K562 (cell line): ENCODE measurements around the gene MAN1A1. TPM values are rescaled to one million over a fixed set of nuclear protein-coding genes. Genes with fewer than 3 reads are reported as not detected.

ENCODE experiments used
- CBX8 ChIP-seq: fragments of 200-600 bp; sonication (generic); IDR thresholded peaks from 2 replicates; pipeline ENCODE4 v1.6.1; 2012; ENCODE audit warnings: borderline replicate concordance, mixed run types, low read depth, mild to moderate bottlenecking, moderate library complexity, mixed read lengths, low read length, control low read depth, inconsistent platforms; ENCODE audit not compliant: poor library complexity, severe bottlenecking; ENCODE audit errors: extremely low read depth
- DPF2 ChIP-seq: fragments of 450-650 bp; IDR thresholded peaks from 2 replicates; pipeline ENCODE4 v1.6.1; 2016
- JUND ChIP-seq, 2 experiments: IDR thresholded peaks; 2 replicates in 1 of 2; 3 replicates in 1 of 2; pipeline ENCODE4 v1.6.1; 2011; ENCODE audit warnings: borderline replicate concordance in 2 of 2, low read depth in 2 of 2, low read length in 2 of 2, improper control_type of control experiment in 1 of 2, missing biosample characterization in 1 of 2, missing genetic modification characterization in 1 of 2, missing genetic modification reagents in 1 of 2
- MGA ChIP-seq: fragments of 450-650 bp; IDR thresholded peaks from 2 replicates; pipeline ENCODE4 v1.6.1; 2016; ENCODE audit warnings: mild to moderate bottlenecking, moderate library complexity
- NFRKB ChIP-seq: fragments of 450-650 bp; IDR thresholded peaks from 2 replicates; pipeline ENCODE4 v1.6.1; 2016; ENCODE audit warnings: low read depth
- NR2C1 ChIP-seq, 2 experiments: fragments of 450-650 bp; IDR thresholded peaks; 2 replicates each; pipeline ENCODE4 v1.6.1; 2017; ENCODE audit warnings: mild to moderate bottlenecking in 2 of 2, antibody characterized with exemption in 1 of 2, inconsistent platforms in 1 of 2, missing compliant biosample characterization in 1 of 2, missing genetic modification characterization in 1 of 2
- NR2C2 ChIP-seq, 2 experiments: fragments of 200-800 bp in 1 of 2; sonication (Bioruptor generic) in 1 of 2; sonication (generic) in 1 of 2; formaldehyde crosslinking in 1 of 2; IDR thresholded peaks; 2 replicates each; pipeline versions ENCODE4 v1.6.1 to v1.8.0; 2016 to 2022; ENCODE audit warnings: mild to moderate bottlenecking in 1 of 2, missing compliant biosample characterization in 1 of 2, missing genetic modification characterization in 1 of 2, missing genetic modification reagents in 1 of 2
- PBX2 ChIP-seq, 2 experiments: IDR thresholded peaks in 1 of 2; conservative IDR thresholded peaks in 1 of 2; 2 replicates each; pipeline ENCODE4 v1.6.1; 2016; ENCODE audit warnings: low read depth in 2 of 2, mild to moderate bottlenecking in 1 of 2, missing compliant biosample characterization in 1 of 2, missing genetic modification characterization in 1 of 2, moderate library complexity in 1 of 2
- polyA plus RNA-seq, 8 experiments: library from polyadenylated mRNA; depleted of rRNA in 4 of 8; stranded (reverse) in 5 of 8; unstranded in 3 of 8; fragments of >200 nt; fragmentation: Nextera tagmentation in 2 of 8; fragmentation: Illumina TruSeq in 1 of 8; extraction: Ambion mirVana in 2 of 8; extraction: Trizol in 1 of 8; gene quantifications; 2 replicates each; pipeline versions ENCODE4 v1.2.1 to v1.2.3, GENCODE V29; 2011 to 2014; ENCODE audit warnings: inconsistent platforms in 1 of 8, missing spikeins in 1 of 8
- total RNA-seq, 7 experiments: library from RNA; depleted of rRNA in 6 of 7; stranded (reverse); fragments of >200 nt in 6 of 7; fragmentation: Illumina TruSeq in 2 of 7; extraction: Trizol in 2 of 7; gene quantifications; 2 replicates each; pipeline versions ENCODE4 v1.2.1 to v1.2.3, GENCODE V29; 2011 to 2021; ENCODE audit warnings: low replicate concordance in 1 of 7
- TF ChIP-seq, protein P1 (sequence below): sonication (generic); formaldehyde crosslinking; IDR thresholded peaks from 2 replicates; pipeline ENCODE4 v1.8.1; 2023; ENCODE audit warnings: mild to moderate bottlenecking, missing genetic modification reagents

MAN1A1 gene
- total and polyA plus RNA-seq, 9 of the 15 experiments (the other 6 are each of a cell fraction or from before 2014, with no cell fraction given), result 24.5 to 78.4 (median 59.7) TPM

- TF ChIP-seq NR2C2 (CRISPR knock-in tag; IDR thresholded peaks at IDR 0.05) (peak; percentile 58; the same call in 1 of the 2 replicates), NR2C2 (tag; IDR thresholded peaks at IDR 0.05) (peak; percentile 86), NR2C1 (IDR thresholded peaks at IDR 0.05) (peak; percentile 90), NR2C1 (tag; IDR thresholded peaks at IDR 0.05) (peak; percentile 91), MGA (peak; percentile 44; the same call in 1 of the 2 replicates), NFRKB (no peak), CBX8 (no peak), DPF2 (peak; percentile 19; the same call in 1 of the 2 replicates), PBX2 (CRISPR knock-in tag; IDR thresholded peaks at IDR 0.05; ENCODE audit: low read depth) (no peak), PBX2 (tag; conservative IDR thresholded peaks at IDR 0.05; ENCODE audit: low read depth) (0 out of 2 replicates have a peak, but pooled peaks have one; percentile 9), JUND (IDR thresholded peaks at IDR 0.05; ENCODE audit: borderline replicate concordance, low read depth, low read length) (peak; percentile 26; the same call in 1 of the 2 replicates), JUND (tag; IDR thresholded peaks at IDR 0.05; ENCODE audit: borderline replicate concordance, low read depth, low read length) (0 out of 3 replicates have a peak, but pooled peaks have one; percentile 27)
- TF ChIP-seq, protein P1, sequence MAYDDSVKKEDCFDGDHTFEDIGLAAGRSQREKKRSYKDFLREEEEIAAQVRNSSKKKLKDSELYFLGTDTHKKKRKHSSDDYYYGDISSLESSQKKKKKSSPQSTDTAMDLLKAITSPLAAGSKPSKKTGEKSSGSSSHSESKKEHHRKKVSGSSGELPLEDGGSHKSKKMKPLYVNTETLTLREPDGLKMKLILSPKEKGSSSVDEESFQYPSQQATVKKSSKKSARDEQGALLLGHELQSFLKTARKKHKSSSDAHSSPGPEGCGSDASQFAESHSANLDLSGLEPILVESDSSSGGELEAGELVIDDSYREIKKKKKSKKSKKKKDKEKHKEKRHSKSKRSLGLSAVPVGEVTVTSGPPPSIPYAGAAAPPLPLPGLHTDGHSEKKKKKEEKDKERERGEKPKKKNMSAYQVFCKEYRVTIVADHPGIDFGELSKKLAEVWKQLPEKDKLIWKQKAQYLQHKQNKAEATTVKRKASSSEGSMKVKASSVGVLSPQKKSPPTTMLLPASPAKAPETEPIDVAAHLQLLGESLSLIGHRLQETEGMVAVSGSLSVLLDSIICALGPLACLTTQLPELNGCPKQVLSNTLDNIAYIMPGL (CRISPR knock-in tag), result no peak
Observed at GRCh38 chr6:119172824-119173223, 176.7 kb downstream of the MAN1A1 start (continued).
